NCI-H345 (cell line): Measurements from ENCODE around the gene RPGR.

Experiments used
- DNase-seq: peaks from one replicate; lab custom pipeline; 2025; lab: John Stamatoyannopoulos, UW

Gene RPGR, protein sequence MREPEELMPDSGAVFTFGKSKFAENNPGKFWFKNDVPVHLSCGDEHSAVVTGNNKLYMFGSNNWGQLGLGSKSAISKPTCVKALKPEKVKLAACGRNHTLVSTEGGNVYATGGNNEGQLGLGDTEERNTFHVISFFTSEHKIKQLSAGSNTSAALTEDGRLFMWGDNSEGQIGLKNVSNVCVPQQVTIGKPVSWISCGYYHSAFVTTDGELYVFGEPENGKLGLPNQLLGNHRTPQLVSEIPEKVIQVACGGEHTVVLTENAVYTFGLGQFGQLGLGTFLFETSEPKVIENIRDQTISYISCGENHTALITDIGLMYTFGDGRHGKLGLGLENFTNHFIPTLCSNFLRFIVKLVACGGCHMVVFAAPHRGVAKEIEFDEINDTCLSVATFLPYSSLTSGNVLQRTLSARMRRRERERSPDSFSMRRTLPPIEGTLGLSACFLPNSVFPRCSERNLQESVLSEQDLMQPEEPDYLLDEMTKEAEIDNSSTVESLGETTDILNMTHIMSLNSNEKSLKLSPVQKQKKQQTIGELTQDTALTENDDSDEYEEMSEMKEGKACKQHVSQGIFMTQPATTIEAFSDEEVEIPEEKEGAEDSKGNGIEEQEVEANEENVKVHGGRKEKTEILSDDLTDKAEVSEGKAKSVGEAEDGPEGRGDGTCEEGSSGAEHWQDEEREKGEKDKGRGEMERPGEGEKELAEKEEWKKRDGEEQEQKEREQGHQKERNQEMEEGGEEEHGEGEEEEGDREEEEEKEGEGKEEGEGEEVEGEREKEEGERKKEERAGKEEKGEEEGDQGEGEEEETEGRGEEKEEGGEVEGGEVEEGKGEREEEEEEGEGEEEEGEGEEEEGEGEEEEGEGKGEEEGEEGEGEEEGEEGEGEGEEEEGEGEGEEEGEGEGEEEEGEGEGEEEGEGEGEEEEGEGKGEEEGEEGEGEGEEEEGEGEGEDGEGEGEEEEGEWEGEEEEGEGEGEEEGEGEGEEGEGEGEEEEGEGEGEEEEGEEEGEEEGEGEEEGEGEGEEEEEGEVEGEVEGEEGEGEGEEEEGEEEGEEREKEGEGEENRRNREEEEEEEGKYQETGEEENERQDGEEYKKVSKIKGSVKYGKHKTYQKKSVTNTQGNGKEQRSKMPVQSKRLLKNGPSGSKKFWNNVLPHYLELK

DNA sequence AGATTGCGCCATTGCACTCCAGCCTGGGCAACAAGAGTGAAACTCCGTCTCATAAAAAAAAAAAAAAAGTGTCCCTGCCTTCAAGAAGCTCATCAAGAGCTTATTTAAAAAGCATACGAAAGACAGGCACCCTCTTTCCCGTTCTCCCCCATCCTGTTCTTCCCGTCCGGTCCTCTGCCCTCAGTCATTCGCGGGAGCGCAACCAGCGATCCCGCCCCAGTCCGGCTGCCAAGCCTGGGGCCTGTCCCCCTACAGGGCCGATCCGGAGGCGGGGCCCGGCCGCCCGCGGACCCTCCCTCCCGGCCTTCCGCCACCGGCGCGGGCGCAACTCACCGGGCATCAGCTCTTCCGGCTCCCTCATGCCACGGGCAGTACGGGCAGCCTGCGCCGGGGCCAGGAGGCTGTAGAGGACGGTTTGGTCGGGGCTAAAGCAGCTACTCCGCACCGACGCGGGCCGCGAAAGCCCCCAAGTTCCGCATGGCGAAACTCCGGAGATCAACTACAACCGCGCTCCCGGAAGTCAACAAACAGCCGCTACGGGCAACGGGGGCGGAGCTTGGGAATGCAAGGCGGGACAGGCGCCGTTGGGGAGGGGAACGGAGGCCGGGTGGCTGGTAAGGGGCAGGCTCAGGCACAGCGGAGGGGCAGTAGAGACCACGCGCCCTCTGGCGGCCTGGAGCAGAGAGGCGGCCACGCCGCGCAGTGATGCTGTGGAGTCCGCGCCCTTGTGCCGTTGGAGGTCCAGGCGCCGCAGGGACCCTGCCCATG is at the start of gene RPGR:
Gene RPGR (minus strand): TSS at position 503 of the 768 bp plus-strand sequence. CDS start 142 bp downstream, at position 361.
- peak; percentile 93 for DNase-seq

DNA sequence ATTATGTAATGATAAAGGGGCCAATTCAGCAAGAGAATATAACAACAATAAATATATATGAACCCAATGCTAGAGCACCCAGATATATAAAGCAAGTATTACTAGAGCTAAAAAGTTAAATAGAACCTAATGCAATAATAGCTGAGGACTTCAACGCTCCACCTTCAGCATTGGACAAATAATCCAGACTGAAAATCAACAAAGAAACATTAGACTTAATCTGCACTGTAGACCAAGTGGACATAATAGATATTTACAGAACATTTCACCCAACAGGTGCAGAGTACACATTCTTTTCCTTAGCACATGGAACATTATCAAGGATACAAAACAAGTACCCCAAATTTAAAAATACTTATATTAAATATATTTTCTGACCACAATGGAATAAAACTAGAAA is 49.4 kb upstream of the RPGR start:
- DNase-seq, result no peak

DNA sequence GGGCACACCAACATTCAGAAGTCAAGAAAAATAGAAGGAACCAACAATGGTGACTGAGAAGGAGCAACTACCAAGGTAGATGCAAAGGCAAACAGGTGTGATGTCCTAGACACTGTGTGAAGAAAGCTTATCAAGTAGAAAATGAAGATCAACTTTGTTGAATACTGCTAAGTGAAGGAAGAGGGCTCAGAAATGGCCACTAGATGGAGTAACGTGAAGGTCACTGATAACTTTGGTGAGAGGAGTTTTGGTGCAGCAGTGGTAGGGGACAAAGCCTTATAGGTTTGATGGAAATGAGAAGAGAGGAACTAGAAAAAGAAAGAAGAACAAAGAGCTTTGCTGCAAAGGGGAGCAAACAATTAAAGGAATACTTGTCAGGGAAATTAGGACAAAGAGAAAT is 48.6 kb upstream of the RPGR start:
- DNase-seq, result no peak

DNA sequence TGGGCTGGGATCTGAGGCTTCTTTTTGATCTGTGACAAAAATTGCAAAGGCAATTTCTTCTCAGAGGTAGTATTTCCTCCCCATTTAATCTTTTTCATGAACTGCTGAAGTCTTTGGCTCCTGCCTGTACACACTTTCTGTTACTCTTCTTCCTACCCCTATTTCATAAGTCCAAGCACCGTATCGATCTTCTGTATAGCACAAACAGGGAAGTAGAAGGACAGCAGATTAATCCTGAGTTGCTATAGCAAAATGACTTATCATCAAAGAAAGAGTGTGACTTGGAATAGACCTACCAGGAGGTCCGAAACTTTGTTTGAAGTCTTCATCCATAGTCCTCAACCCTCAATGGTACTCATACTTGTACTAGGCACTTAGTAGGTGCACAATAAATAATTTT is 47.1 kb upstream of the RPGR start:
- DNase-seq, result no peak

DNA sequence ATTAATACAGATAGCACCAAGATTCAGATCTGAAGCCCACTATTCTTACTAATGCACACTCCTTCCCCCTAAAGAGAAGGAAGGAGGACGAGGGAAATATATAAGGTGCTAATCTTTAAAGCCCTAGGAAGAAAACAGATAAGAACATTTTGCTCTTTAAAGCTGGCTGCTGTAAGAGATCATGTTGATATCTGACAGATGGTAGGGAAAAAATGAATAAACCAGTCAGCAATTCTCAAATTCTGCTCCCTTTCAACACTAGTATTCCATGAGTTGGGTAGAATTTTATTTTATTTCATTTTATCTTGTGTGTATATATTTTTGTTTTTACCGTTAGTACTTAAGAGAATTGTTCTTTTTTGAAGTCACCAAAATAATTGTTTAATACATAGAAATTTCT is 44.3 kb upstream of the RPGR start:
- DNase-seq, result no peak

DNA sequence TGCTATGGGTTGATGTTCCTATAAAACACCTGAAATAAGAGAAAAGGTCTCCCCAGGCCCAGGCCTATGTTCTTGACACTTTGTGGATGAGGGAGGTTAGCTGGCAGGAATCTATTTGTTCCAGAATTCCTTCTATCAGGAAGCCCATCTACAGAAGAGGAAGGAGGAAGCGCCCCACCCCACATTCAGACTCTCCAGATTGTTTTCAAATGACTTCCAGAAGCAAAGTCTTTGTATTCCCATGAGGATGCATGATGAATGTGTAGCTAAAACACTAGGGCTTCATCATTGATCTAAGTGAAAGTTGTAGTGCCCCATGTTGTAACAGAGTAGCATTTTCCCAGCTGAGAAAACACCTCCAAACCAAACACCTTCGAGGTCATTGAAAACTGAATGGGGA is 41.5 kb upstream of the RPGR start:
- no peak for DNase-seq

DNA sequence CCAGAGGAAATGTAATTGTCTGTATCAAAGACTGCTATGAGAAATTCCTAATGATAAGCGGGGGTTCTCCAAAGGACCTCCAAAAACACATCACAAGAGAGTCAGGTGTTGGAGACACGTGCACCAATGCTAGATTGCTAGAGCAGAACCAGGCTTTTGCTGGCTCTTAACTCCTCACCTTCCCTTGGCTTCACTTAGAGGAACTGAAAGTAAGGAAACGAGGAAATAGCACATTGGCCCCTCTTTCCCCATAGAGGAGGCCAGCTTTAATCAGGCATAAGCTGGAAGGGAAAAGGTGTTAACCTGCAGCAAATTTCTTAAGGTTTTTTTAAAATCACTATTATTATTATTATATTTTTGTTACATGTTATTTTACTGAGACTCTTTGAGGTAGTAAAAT is 38.6 kb upstream of the RPGR start:
- no peak for DNase-seq

DNA sequence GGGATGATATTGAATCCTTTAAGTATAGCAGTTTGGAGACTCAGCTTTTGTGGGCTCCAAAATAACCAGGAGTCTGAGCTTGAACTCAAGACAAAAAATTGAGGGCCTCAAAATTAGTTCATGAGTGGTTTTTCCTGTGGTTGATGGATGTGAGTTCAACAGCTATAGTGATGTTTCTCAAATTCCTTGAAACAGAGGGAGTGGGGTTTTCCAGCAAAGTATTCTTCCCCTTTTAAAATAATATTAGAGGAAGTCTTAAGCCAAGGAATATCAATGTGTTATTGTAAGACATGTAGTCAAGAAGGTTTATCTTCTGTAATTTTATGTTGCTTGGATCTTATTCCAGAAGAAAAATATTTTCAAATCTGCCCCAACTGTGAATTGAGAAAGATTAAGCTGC is 35.7 kb upstream of the RPGR start:
- no peak for DNase-seq

DNA sequence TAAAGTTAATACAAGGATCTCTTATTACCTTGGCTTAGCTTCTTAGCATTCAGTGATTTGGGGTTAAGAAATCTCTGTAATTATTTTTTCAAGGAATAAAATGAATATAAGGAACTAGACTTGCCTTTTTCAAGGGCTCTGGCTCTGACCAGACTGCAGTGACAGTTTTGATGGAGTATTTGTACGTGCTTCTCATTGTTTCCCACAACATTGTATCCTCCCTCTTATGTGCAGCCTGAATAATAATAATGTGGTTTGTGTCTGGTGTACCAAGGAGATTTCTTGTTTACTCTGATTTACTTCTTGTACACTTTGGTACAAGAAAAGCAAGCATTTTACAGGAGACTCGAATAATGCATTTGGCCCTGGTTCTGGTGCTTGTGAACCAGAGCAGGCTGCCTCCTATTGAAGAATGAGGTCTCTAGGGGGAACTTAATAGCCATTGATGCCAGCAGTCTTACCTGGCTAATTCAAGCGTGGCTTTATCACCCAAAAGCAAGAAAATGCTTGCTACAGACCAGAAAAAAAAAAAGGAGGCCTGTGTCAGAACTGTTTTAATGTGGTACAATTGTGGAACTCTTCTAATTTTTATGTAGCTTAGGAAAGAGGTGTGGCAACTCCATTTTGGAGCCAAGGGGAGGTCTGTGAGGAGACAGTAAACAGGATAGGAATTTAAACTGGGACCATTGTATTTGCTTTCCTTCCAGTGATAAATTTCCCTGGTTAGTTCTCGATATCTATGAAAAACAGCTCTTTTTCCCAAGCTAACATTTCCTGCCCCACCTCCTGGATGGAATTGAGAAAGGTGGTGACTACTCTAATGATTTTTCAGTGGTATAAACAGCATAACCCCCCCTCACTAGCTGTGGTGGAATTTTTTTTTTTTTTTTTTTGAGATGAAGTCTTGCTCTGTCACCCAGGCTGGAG is 30.7 kb upstream of the RPGR start:
- no peak for DNase-seq

DNA sequence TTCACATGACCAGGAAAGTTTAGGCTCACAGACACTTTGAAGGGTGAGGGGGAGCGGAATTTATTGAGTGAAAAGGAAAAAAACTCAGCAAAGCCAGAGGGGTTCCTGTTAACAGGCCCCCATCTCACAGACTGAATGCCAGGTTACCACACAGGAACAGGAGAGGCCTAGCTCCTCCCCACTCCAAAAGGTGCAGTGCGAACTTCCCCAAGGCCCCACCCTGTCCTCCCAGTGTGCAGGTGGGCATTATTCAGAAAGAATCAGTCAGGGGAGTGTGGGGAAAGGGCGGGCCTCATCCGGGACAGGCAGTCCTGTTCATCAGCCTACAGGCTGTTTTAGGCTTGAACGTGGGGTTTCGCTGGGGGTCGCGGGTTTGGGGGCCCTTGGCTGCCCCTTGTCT is 29.1 kb upstream of the RPGR start:
- no peak for DNase-seq

DNA sequence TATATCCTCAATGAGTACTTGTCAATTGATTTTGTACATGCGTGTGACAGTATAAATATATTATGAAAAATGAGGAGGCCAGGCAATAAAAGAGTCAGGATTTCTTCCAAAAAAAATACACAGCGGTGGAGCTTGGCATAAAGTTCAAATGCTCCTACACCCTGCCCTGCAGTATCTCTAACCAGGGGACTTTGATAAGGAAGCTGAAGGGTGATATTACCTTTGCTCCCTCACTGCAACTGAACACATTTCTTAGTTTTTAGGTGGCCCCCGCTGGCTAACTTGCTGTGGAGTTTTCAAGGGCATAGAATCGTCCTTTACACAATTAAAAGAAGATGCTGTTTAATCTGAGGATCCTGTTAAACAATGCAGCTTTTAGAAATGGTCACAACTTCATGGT is 25.1 kb upstream of the RPGR start, which contains the start of gene OTC:
Gene OTC (plus strand): TSS at position 243 of the 400 bp plus-strand sequence. CDS start 93 bp downstream, at position 336.
- DNase-seq, result no peak

DNA sequence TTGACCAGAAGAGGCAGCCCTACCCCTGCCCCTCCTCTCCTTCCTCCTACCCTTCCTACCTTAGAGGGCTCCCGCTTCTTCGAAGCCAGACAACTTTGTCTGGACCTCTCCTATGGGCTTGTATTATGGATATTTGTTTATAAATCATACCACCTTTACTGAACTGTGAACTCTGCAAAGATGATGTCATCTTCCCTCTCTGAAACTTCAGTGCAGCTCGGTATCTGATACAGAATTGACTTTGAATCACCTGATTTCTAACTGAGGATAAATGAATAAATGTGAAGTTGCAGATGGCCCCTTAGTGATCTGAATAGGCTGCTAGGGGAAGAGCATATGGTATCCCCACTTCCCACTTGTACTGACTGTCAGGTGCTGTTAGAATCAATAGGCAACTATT is 24.0 kb upstream of the RPGR start:
- no peak for DNase-seq

DNA sequence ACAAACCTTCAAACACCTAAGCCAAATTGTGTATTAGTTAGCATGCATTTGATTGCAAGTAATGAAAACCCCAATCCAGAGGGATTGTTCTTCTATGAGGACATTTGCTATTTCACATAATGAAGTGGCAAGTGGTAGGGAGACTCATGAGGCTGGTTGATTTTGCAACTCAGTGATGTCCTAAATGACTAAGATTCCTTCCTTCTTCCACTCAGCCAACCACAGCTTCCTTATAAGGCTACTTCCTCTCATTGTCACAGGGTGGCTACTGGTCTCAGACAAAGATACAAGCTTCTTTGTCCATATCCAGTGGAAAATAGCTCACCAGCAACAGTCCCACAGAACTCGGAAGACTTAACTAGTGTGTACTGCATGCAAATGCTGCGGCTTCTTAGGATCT is 19.8 kb upstream of the RPGR start:
- DNase-seq, result no peak

DNA sequence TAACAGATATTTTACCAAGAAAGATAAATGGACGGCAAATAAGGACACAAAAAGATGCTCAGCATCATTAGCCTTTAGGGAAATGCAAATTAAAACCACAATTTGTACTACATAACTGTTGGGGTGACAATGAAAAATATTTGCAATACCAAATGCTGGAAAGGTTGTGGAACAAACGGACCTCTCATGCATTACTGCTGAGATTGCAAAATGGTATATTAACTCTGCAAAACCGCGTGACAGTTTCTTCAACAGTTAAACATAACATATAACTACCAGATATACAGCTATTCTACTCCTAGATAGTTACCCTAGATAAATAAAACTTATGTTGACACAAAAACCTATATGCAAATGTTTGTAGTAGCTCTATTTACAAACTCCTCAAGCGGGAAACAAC is 18.8 kb upstream of the RPGR start:
- no peak for DNase-seq

DNA sequence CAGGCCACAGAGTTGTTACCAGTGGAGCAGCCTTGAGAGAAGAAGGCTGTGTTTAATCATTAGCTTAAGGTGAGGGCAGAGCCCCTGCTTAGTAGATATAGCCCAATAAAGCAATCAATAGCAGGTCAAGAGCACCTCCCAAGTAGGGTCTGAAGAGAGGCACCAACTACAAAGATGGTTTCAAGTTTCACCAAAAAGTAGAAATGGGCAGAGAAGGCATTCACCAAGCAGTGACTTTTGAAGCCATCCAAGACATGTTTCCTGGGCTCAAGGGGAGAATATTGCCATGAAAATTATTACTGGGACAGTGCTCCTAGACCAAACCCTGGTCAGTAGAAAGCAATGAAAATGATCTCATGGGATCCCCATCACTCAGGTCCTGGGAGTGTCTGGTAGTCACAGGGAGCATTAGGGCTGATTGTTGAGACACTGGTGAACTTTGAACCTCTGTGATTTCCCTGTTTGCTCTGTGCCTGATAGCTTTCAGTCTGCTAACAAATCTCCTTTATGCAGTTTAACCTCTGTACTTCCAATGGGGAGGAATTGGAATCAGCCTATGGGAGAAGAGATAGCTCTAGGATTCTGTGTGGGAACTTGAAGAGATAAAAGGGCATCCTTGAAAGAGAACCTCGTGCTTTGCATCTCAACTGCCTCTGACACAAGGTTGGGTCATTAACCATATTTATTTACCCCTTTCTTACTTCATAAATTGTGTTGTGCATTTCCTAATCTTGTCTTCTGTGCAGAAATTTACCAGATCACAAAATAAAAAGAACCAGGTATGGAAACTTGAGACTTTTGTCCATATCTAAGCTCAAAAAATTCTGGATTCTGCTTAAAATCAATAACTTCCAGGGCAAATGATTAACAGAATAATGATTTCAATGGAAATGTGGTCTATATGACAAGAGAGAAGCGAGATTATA is 15.8 kb upstream of the RPGR start:
- no peak for DNase-seq

DNA sequence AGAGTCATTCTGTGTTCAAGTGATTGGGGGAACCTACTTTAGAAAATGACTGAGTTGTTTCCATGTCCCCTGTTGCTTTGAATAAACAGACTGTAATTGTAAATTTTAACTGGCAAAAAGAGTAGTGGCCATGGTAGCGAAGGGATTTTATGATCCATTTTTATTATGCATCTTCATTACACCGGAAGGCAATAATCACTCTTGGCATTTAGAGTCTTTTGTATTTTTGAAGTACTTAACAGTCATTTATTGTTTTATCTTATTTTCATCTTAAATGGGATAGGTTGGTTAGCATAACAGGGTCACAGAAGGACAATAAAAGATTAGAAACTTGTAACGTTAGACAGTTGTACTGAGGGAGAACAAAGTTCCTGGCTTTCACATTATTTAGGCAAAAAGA is 14.1 kb upstream of the RPGR start:
- no peak for DNase-seq

DNA sequence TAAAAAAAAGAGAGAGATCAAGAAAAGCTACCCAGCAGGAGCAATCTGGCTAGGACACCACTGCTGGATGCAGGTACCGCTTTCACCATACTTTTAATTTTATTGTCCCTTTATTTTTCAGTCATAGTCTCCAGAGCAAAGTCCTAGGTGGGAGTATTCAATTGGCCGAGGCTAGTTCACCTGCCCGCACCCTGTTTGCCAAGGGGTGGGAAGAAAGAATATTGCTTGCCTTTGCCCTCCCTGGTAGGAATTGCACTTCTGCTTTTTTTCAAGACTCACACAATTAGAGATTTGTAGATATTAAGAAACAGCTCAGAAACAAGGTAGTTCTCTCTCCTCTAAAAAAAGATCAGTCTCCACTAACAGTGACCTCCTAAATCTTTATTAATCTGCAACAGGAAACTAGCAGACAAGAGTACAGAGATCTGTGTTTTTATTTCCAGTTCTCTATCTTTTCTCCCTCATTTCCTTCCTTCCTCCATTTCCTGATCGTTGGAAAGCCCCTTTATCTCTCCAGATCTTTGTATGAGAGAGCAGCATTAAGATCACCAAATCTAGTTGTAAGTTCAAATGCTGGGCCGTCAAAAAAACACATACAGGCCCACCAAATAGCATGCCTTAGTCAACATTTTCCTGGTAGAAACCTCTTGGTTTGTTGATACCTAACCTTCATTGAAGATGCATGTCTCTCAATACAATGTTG is 9.4 kb upstream of the RPGR start:
- DNase-seq, result no peak

DNA sequence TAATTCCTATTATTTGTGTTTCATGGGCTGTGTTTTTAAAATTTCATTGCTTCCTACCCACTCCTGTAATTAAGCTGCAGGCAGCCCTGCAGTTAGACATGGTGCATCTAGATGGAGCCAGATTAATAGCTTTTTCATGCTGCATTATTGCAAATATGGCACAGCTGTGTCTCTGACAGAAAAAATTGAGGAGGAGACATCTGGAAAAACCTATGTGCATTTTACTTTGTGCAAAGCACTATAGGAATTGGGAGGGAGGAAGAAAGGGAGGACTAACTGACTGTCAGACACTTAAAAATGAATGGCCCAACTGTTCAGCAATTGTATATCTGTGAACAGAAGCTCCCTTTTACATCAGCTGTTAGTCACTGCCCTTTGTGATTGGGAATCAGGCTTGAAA is 8.1 kb upstream of the RPGR start:
- no peak for DNase-seq

DNA sequence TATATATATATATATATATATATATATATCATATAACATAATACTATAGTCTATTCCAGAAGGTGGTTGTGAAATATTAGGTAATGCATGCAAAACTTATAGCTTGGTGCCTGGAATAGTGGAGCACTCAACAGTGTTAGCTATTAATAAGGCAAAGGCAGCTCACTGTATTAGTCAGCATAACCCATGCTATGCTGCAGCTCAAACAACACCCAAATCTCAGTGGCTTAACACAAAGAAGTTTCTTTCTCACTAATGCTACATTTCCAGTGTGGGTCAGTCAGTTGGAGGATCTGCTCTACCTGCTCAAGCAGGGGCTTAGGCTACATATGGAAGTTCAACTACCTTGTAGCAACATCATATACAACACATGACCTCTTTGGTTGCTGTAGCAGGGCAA is 5.2 kb upstream of the RPGR start:
- DNase-seq, result no peak
